GM19467 (cell line): ENCODE results near the gene SNAPIN.
A peak's percentile ranks its signal among the peaks of the same experiment; 100 is the strongest.
"Not testable (repeated sequence)": the region's sequence is repeated elsewhere in the genome, so short reads cannot be mapped to it uniquely, and the experiment has no call there.

Experiments
- ATAC-seq: cut with Tn5 transposase; IDR thresholded peaks from one replicate; pipeline ENCODE4 v1.9.1; 2021; ENCODE audit warnings: mild to moderate bottlenecking, moderate library complexity; ENCODE audit not compliant: unreplicated experiment

SNAPIN gene

GRCh38 chr1:153626904-153627714 lies 31.4 kb upstream of the SNAPIN start, which contains the start of gene S100A13:
Gene S100A13, minus strand, starts transcription at chr1:153627505. Its CDS starts 1,033 bp downstream, at chr1:153626472.
- ATAC-seq = no peak

GRCh38 chr1:153627715-153628626 lies 30.5 kb upstream of the SNAPIN start, which contains the start of gene S100A1:
Gene S100A1, plus strand, starts transcription at chr1:153628434. Its CDS starts 2,088 bp downstream, at chr1:153630522.
- no peak for ATAC-seq

- ATAC-seq = no peak
Observed at GRCh38 chr1:153628638-153629342, 29.7 kb upstream of the SNAPIN start.

GRCh38 chr1:153629343-153629665 lies 29.2 kb upstream of the SNAPIN start:
- no peak for ATAC-seq

GRCh38 chr1:153629971-153630370 lies 28.5 kb upstream of the SNAPIN start:
- ATAC-seq = no peak

- no peak for ATAC-seq
Observed at GRCh38 chr1:153630384-153630783, 28.1 kb upstream of the SNAPIN start.

- no peak for ATAC-seq
Observed at GRCh38 chr1:153631047-153632022, 27.2 kb upstream of the SNAPIN start.

GRCh38 chr1:153633161-153633753 lies 25.2 kb upstream of the SNAPIN start:
- ATAC-seq = no peak

GRCh38 chr1:153633754-153634665 lies 24.5 kb upstream of the SNAPIN start, which contains the start of gene CHTOP:
Gene CHTOP, plus strand, starts transcription at chr1:153634066. Its CDS starts 2,523 bp downstream, at chr1:153636589.
- ATAC-seq = peak; percentile 80

GRCh38 chr1:153635872-153636271 lies 22.6 kb upstream of the SNAPIN start:
- ATAC-seq = no peak

GRCh38 chr1:153636312-153636711 lies 22.2 kb upstream of the SNAPIN start:
- ATAC-seq = no peak

GRCh38 chr1:153638261-153638660 lies 20.2 kb upstream of the SNAPIN start:
- ATAC-seq = no peak

GRCh38 chr1:153639280-153639679 lies 19.2 kb upstream of the SNAPIN start:
- ATAC-seq = no peak

- ATAC-seq = not testable (repeated sequence)
Observed at GRCh38 chr1:153640213-153640612, 18.3 kb upstream of the SNAPIN start.

- ATAC-seq = no peak
Observed at GRCh38 chr1:153640861-153641260, 17.6 kb upstream of the SNAPIN start.

- ATAC-seq = no peak
Observed at GRCh38 chr1:153642161-153642560, 16.3 kb upstream of the SNAPIN start.

- ATAC-seq = no peak
Observed at GRCh38 chr1:153643100-153643499, 15.4 kb upstream of the SNAPIN start.

- ATAC-seq = no peak
Observed at GRCh38 chr1:153643816-153644215, 14.7 kb upstream of the SNAPIN start.
